ENCODE measurements around the gene ASTN1.
"Not testable (repeated sequence)": the region's sequence is repeated elsewhere in the genome, so short reads cannot be mapped to it uniquely, and the experiment has no call there.

The ASTN1 gene

DNA sequence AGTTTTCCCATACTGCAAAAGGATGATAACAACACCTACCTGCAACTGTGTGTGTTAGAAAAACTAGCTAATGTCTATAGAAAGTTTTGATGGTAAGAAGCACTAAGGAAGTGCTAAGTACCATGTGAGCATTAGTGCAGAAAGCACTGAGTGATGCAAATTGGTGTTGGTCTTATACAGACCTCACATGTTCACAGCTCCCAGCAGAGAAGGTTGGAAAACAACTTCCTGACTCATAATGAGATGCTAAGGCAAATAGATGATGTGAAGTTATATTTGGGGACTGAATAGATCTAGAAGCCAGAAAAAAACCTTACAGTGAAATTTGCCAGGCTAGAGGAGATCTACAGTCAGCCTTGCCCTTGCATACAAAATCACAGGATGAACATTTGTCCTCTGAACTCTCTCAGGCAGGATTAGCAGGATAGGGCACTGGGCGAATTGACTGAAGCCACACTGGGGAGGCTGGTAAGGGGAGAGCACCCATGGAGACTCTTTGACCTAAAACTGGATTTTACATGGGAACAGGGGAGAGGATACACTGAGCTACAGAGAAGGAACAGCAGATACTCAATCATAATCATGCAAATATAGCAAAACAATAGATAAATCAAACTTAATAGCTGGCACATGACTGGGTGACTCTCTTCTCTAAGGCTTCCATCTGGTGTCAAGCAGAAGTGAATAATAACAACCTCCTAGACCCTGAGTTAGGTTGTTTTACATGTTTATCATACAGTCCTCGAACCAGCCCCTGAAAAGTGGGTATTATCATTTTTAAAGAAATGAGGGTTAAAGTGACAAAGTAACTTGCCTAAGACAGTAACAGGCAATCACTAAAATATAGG lies 61.3 kb downstream of the ASTN1 start:
- DNase-seq = no peak

DNA sequence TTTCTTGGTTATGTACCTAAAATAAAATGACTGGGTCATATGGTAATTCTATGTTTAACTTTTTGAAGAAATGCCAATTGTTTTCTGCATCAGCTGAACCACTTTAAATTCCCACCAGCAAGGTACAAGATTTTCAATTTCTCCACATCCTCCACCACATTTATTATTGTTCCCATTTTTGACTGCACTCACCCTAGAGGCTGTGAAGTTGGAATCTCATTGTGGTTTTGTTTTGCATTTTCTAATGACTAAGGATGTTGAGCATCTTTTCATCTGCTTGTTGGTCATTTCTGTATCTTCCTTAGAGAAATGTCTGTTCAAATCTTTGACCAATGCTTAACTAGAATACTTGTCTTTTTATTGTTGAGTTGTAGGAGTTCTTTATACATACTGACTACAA lies 72.5 kb downstream of the ASTN1 start:
- no peak for DNase-seq

DNA sequence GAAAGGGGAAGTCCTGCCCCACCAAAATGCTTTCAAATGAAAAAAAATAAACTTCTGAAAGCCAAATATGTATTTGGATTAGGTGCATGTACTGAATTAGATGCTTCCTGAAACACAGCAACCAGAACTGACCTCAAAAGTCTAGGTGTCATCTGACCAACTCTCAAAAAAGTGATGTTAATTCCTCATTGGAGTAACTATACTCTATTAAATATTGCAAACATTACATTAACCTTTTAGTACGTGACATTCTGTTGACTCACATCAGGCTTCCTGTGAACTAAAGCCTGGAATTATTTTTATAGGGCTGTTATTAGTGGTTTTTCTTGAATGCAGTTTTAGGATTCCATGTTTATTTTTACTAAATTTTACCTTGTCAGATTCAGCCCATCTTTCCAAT lies 73.5 kb downstream of the ASTN1 start:
- DNase-seq = no peak

DNA sequence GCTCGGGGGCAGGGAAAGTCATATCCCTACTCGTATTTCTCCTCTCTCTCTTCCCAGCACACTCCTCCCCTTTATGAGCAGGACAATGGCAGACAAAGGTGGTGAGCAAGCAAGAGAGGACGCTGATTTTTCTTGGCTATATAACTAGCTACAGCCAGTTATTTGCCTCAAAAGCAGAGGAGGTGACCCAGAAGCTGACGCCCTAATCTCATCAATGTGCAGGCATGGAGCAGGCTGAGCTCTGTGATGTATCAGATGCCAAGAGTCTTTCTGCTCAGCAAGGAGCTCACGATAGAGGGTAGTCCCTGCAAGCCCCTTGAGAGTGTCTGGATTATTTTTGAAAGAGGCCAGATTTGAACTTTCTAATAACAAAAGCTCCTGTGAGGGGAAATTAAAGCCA lies 75.5 kb downstream of the ASTN1 start:
- DNase-seq = no peak

DNA sequence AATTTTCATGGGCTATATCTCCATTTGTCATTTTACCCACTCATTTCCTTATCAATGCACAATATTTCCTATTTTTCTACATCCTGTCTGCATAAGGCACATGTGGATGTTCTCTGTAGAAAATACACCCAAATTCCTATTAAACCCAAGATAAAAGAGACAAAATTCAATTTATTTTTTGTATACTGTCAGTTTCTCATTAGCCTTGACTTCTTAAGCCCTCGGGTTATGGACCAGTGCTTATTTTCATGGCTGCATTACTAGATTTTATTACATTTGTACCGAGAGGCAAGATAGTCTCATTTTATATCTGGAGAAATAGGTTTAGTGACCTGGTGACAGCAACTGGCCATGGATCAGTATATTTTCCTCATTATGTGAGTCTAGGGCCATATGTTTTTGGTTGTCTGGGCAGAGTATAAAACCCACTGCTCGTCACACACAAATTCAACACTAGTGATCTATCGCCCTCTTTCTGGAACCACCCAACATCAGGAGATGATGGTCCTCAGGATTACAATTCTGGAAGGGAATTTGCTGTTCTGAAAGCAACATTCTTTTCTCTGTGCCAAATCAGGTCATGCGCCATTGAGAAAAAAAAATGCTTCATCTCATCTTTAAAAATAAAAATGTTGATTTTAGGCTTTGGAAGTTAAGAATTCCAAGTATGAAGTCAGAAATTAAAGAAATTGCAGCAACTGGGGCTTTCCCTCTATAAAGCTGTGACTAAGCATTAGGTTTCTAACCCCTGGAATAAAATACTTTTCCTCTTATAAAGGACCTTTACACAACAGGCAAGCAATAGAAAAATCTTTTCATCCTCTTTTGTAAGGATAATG lies 81.4 kb downstream of the ASTN1 start:
- no peak for DNase-seq

DNA sequence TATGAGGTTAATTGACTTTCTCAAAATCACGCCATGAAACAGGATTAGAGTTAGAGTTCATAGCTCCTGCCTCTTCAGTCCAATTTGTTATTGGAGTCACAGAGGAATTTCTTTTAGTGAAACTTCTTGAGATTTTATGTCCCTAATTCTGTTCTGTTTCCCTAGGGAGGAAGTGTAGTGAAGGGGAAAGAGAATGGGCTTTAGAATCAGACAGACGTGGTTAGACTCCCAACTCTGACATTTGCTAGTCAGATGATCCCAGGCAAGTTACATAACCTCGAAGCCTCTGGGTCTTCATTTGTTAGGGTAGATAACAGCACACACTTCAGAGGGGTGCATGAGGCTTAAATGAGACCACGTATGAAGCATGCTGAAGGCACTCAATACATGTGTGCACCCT lies 83.9 kb downstream of the ASTN1 start:
- DNase-seq = no peak

DNA sequence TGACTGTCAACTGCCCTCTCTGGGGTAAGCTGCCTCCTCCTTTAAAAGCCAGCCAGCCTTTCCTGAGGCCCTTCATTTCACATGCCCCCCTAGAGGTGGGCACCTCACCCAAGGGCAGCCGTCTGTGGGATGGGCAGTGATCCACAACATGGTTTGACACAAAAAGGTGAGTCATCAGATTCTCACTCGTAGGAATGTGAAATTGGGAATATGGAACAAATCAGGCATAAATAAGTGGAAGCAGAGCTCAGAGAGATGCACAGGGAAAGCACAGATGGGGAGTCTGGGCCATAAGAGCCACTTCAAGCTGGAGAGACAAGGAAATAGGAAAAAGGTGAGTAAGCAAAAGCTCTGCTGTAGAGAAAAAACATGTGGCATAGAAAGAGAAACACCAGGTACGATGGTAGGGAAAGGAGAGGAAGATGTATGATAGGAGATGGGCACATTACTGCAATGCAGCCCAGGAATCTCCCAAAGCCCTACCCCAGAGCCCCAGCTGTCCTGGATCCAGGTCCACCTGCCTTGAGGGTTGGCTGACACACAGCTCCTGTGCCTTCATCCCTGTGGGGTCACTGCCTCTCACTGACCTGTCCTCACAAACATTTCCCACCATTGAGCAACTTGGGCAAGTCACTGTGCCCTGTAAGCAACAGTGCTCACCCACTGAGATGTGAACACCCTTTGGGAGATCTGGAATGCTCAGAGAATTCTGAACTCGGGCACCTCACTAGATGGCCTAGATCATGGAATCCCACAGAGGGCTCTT lies 86.6 kb downstream of the ASTN1 start:
- no peak for DNase-seq

DNA sequence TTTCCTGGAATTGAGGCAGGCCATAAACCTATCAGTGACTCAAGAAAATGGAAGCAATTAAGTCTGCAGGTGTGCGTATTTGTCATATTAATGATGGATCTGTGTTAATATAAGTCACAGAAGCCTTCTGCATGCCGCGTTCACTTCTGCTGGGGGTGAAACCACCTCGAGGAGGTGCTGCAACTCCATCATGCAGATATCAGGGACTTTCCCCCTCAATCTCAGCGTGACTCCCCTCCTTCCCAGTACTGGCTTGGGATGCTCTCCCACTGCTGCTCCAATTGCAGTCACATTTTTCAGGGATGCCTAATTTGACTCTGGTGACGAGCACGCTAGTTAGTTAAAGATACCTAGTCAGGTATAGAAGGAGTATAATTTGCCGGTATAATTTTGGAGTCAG lies 87.5 kb downstream of the ASTN1 start:
- DNase-seq = no peak

DNA sequence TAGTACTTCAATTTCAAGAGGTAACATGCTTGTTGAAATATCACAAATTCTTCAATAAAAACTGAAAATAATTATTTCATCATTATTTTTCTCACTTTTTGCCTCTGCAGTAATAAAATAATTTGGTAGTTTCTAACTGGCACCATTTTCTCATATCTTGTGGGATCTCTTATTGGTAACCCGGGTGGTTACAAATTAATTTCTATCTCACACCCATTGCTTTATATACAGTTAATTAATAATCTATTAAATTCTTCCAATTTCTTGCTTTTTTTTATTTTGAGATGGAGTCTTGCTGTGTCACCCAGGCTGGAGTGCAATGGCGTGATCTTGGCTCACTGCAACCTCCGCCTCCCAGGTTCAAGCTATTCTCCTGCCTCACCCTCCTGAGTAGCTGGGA lies 89.7 kb downstream of the ASTN1 start:
- DNase-seq = not testable (repeated sequence)

DNA sequence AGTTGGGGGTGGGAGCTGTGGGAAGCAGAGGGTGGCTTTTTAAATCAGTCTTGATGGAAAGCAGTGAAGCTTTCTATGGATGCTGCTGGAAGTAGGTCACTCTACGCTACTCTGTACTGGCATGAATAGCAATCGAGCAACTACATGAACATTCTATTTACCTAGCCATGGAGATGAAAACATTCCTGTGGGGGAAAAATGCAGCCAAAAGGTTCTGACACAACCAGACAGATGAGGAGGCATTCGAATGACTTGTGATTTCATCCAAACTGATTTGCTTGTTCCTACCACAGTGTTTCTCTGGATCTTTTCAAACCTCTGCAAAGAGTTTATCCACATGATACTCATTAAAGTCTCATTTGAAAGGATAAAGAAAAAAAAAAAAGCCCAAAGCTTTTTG lies 95.0 kb downstream of the ASTN1 start:
- DNase-seq = no peak

DNA sequence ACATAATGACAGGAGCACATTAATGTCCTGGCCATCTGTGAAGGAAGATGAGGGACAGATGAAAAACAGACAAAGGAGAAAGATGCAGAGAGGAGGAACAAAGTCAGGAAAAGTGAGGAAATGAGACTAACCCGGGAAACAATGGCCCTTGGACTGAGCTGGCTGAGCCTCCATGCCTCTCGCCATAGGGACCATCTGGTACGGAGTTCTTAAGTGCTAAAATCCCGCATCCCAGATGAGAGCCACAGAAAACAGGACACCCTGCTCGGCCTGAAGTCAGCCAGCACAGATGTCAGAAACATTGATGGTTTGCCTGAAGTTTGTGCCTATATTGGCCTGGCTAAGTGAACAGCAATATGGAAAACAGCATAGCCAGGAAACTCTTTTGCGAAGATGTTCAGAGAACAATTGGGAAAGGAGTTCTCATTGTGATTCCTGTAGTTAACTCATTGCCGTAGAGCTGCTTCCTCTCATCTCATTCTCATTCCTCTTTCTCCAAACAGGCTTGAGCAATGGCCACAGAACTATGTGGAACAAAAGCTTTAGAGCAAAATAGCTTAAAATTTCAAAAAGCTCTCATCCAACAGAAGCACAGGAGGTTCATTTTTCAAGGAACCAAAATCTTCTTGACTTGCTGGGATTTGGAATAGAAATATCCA lies 96.6 kb downstream of the ASTN1 start:
- DNase-seq = no peak

DNA sequence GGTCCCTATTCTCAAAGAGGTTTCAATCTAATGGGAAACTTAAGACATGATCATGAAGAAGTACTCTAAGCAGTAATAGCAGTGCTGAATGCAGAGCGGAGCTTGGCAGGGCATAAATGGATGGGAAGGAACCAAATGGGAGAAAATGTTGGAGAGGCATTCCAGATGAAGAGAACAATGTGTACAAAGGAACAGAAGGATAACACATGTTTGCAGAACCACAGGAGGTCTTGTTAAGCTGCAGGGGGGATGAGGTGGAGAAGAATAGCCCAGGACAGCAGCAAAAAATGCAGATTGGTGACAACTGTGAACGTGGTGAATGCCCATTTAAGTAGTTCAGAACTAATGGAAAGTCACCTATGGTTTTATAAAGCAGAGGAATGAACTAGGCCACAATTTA lies 99.1 kb downstream of the ASTN1 start:
- DNase-seq = no peak

DNA sequence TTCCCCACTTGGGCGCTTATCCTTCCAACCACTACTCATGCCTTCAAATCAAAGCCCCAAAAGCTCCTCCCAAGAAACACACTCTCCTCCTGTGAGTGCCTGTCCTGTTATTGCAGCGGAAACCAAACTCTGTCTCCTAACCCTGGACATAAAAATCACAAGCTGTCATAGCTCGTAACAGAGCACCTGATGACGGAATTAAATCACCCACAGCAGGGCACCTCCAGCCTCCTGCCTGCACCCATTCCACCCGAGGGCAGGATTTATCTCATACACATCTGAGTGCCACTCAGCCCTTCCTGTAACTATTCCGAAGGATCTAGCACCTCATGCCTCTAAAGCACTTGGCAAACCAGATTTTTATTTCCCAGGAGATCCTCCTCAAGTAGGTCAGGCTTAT lies 100.9 kb downstream of the ASTN1 start:
- DNase-seq = no peak

DNA sequence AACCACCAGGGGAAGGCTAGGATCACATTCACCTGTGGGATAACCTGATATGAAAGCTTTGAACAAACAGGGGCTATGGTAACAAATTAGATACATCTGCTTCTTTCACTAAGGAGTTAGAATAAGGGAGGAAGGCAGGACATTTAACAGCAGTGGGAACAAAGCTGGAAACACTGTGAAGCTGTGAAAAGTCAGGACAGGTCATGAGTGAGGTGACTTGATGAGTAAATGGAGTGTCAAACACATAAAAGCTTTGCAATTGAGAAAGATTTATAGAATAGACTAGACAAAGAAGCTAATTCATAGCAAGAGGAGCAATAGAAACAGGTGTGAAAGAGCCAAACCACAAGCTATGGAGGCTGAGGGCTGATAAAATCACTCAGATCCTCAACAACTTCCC lies 110.0 kb downstream of the ASTN1 start:
- no peak for DNase-seq

DNA sequence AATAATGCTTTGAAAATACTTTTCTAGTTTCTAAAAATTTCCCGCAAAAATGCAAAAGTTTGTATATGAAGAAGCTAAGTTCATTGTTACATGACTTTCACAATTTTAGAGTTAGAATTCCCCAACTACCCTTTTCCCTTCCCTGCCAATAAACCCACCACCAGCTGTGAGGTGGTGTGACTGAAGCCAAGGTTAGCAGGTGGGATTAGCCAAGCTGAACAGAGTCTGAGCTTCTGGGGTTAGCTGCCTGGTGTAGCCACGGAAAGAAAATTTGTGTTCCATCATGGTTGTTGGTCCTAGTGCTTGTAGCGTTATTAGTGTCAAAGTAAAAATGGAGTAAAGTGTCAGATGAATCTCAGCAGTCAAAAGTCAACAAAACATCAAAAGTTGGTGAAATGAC lies 110.9 kb downstream of the ASTN1 start:
- DNase-seq = no peak

DNA sequence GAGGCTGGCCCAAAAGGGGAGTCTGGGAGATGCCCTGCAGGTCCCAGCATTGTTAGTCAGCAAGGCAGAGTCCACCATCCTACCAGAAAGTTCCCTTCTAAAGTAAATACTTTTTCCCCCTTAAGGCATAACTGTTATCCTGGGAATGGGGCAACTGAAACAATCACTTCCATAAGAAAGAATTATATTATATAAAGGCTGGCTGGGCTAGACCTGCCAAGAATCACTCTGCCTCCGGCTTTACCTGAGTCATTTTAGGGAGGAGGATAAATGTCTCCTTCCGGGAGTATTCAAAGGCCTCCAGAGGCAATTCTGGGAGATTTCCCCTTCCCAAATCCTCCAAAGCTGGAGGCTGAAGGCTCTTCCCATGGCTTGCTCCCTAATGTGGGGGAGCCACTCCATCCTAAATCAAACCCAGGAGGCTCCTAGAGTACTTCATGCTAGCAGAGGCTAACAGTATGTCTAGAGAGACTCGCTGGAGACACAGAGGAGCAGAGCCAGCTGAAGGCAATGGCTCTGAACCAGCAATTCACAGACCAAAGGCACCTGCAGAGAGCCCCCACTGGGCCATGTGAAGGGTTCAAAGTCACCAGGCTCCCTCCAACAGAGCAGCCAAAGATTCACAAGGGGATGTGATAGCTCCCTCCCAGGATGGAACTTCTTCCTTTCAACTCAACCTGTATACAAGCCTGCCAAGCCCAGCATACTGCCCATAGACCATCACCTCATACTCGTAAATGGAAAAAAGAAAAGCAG lies 116.0 kb downstream of the ASTN1 start:
- DNase-seq = no peak

DNA sequence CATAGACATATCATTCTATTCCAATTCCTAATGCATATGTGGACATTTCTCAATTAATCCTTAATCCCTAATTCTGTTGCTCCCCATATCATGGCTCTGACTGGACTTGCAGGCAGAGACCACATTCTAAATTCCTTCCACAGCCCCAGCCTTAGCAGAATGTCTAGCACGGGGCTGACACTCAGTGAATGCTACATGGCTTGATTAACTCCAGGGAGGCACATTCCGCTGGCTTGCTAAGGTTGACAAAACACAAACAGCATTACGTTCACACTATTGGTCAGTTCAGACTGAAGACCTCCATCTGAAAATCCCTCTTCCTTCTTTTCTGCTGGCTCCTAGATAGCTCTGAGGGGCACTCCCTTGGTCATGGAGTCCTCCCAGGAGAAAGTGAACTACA lies 119.4 kb downstream of the ASTN1 start:
- no peak for DNase-seq

DNA sequence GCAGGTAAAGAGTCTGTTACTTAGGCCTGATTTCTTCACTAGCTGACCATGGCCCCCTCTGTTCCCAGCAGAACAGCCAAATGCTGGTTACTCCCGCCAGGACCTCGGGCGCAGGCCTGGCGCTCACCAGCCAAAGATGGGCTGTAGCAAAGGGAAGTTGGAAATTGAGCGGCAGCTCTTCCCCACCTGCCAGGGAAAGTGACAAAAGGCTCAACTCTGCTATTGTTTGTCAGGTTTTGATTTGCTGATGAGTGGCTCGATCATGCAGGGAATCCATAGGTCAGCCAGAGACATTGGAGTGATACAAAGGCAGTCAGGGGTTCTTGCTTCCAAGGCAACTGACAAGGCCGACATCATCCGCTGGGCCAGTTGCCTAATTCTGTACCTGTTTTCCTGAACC lies 120.1 kb downstream of the ASTN1 start:
- no peak for DNase-seq

DNA sequence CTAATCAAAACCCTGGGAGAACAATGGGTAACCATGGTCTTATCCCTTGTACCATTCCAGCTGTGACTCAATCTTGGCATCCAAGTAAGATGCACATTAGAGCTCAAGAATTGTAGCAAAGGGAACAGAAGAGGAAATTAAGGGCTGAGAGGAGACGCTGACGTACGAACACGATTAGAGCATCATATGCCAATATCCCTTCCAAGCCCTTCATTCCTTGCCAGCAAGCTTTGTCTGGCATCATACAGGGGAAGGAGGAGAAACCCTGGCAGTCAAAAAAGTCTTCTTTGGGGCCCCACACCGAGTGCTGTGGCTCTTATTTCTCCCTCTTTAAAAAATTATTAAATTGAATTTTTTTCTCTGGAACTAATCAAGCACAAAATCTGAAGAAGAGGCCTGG lies 120.9 kb downstream of the ASTN1 start:
- no peak for DNase-seq

DNA sequence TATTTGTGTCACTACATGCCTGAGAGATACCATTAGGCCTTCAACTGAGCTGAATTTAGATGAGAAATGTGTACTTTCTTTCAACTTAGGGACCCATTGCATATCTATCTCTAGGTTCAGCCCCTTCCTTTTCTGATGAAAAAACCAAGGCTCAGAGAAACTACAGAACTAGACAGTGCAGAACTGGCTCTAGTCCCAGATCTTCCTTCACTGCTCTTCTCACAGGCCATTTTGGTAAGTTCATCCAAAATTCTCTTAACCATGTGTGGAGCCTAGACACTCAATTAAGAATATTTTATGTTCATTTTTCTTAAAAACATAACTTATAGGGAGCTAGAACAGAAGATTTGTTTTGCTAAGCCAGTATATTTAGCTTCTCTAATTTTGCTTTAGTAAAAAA lies 128.9 kb downstream of the ASTN1 start:
- no peak for DNase-seq

DNA sequence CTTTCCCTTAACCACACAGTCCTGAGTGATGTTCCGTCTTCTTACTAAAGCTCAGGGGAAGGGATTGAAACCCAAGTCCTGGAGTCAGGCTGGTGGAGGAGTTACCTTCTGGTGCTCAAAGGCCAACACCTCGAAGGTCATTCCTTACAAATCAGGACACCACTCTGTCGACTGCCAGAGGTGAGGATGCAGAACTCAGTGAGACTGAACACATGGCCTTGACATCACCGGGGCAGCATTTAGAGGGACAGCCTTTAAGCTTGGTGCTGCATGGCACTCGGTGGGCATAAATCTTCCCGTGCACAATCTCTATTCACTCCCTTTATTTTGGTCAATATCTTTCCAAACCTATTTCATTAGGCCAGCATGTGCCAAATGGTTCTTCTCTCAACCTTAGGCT lies 130.9 kb downstream of the ASTN1 start:
- DNase-seq = no peak

DNA sequence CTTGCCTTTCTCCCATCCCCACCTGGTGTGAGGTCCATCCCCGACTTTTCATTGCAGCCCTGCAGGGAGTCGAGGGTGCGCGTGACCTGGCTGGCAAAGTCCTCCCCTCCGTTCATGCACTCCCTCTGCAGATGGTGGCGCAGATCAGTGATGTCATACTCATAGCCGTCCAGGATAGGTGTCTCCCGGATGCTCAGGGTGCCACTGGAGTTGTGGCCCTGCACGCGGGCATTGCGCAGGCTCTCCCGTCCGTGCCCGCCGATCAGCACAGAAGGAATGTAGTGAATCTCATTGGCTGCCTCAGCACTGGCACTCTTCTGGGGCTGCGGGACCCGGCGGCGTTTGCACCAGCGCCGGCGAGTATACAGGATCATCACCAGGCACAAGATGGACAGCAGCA lies 132.1 kb downstream of the ASTN1 start:
- no peak for DNase-seq

All from left hindlimb (tissue), 1 donor.